ENCODE data around the gene LCE5A. TPM values are rescaled to one million over a fixed set of nuclear protein-coding genes. Genes with fewer than 3 reads are reported as not detected.

Gene LCE5A
- total RNA-seq, 2 experiments from 2014 or later: not detected

DNA sequence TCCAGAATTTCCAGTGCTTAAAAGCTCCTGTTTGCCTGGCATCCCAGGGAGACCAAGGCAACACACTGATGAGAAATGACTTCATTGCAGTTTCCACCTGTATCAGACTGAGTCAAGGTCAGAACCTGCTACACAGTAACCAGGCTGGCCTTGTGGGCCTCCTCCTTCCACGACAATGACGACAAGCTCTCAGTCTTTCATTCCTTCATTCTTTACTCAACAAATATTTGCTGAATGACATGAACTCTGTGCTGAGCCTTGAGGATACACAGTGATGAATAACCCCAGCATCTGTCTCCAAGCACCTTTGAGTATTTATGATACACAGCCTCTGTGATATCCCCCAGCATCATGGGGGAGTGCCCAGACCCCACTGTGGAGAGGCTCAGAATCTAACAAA, 8.9 kb upstream of the LCE5A start:
- no TSS peak for BruUV-seq (replicated peaks)
- no peak overlapping the region for H3K4me3 ChIP-seq (ENCODE audit: low read depth, low read length, poor library complexity, severe bottlenecking)
- H3K27ac ChIP-seq (ENCODE audit: low read depth, low read length, poor library complexity, severe bottlenecking): no peak overlapping the region
- intact Hi-C loops (cut with micrococcal nuclease; ENCODE audit: unreplicated experiment): no loop called here
- H3K4me2 ChIP-seq (ENCODE audit: low read length): no peak overlapping the region
- H4K20me1 ChIP-seq (ENCODE audit: insufficient read depth, low read length): no peaks in the 10 kb centered on the region
- H3K4me1 ChIP-seq (ENCODE audit: insufficient read depth, low read length, poor library complexity, severe bottlenecking): no peaks in the 10 kb centered on the region
- DNase-seq (ENCODE audit: low spot score): no peak
- no peak overlapping the region for H2AFZ ChIP-seq (ENCODE audit: low read length)
- TF ChIP-seq EZH2phosphoT487 (IDR thresholded peaks at IDR 0.05; ENCODE audit: borderline replicate concordance, low read depth, low read length): no peak
- TF ChIP-seq, protein P1, sequence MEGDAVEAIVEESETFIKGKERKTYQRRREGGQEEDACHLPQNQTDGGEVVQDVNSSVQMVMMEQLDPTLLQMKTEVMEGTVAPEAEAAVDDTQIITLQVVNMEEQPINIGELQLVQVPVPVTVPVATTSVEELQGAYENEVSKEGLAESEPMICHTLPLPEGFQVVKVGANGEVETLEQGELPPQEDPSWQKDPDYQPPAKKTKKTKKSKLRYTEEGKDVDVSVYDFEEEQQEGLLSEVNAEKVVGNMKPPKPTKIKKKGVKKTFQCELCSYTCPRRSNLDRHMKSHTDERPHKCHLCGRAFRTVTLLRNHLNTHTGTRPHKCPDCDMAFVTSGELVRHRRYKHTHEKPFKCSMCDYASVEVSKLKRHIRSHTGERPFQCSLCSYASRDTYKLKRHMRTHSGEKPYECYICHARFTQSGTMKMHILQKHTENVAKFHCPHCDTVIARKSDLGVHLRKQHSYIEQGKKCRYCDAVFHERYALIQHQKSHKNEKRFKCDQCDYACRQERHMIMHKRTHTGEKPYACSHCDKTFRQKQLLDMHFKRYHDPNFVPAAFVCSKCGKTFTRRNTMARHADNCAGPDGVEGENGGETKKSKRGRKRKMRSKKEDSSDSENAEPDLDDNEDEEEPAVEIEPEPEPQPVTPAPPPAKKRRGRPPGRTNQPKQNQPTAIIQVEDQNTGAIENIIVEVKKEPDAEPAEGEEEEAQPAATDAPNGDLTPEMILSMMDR (conservative IDR thresholded peaks at IDR 0.05; ENCODE audit: low read length): no peak
- CTCF ChIA-PET (ENCODE audit: unreplicated experiment): no interaction called here
- no peaks in the 10 kb centered on the region for H3K9me2 ChIP-seq (ENCODE audit: insufficient read depth, low read length)
- POLR2A ChIA-PET: no interaction called here
- no peaks in the 10 kb centered on the region for H3K36me3 ChIP-seq (ENCODE audit: insufficient read depth, low read length)
- H3K9me3 ChIP-seq (ENCODE audit: low read length): no peaks in the 10 kb centered on the region
- H3K79me2 ChIP-seq (ENCODE audit: insufficient read depth, low read depth, low read length): no peaks in the 10 kb centered on the region

DNA sequence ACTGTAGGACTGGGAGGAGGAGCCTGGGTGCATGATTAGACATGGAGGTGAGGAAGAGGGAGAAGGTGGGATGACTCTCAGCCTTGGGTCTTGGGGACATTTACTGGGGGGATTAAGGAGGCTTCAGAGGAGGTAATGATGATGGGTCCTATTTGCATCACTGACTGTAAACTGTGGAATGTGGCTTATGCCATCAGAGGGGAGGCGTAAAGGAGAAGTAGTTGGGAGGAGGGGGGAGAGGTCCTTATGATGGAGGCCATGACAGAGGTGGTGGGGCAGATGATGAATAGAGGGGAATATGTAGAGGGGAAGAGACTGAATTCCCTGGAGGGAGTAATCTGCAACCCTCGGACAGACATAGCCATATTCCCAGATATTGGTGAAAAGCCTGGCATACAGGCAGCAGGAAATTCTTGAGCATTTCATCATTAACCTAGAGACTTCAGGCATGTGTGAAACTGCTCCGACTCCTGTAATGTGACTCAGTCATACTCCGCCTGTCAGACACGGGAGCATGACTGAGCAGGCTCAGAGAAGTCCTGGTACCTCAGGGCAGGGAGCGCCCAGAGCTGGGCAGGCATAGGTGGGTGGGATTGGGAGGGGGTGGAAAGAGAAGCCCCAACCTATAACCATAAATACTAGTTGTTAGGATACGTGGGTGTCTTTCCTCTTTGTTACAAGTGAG, 8.0 kb upstream of the LCE5A start:
- no peak for DNase-seq (ENCODE audit: low spot score)
- Histone ChIP-seq H4K20me1 (ENCODE audit: insufficient read depth, low read length) (no peaks in the 10 kb centered on the region), H2AFZ (ENCODE audit: low read length) (no peak overlapping the region), H3K4me2 (ENCODE audit: low read length) (no peak overlapping the region), H3K9me3 (ENCODE audit: low read length) (no peaks in the 10 kb centered on the region), H3K4me3 (ENCODE audit: low read depth, low read length, poor library complexity, severe bottlenecking) (no peak overlapping the region), H3K27ac (ENCODE audit: low read depth, low read length, poor library complexity, severe bottlenecking) (no peak overlapping the region), H3K9me2 (ENCODE audit: insufficient read depth, low read length) (no peaks in the 10 kb centered on the region), H3K4me1 (ENCODE audit: insufficient read depth, low read length, poor library complexity, severe bottlenecking) (no peaks in the 10 kb centered on the region), H3K79me2 (ENCODE audit: insufficient read depth, low read depth, low read length) (no peaks in the 10 kb centered on the region), H3K36me3 (ENCODE audit: insufficient read depth, low read length) (no peaks in the 10 kb centered on the region)
- TF ChIP-seq, protein P1 (conservative IDR thresholded peaks at IDR 0.05; ENCODE audit: low read length): no peak
- no peak for TF ChIP-seq EZH2phosphoT487 (IDR thresholded peaks at IDR 0.05; ENCODE audit: borderline replicate concordance, low read depth, low read length)
- intact Hi-C loops (cut with micrococcal nuclease; ENCODE audit: unreplicated experiment): no loop called here
- CTCF ChIA-PET (ENCODE audit: unreplicated experiment): no interaction called here
- BruUV-seq (replicated peaks): no TSS peak
- POLR2A ChIA-PET: no interaction called here

DNA sequence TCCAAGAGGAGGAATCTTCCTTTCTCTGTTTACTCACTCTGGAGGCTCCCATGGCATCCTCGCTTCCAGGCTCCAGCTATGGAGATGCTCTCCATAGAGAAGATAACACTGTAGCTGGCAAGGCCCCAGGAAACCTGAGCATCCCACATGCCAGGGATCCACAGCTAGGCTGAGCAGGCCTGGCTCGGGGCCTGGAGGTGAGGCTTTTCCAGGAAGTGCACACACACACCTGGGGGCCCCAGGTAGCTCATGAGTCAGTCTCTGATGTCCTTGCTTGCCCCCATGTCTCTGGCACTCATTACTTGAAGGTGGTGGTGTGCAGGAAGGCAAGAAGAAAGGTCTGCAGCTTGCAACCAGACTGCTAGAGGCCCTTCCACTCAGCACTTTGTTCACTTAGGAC, 5.5 kb upstream of the LCE5A start:
- ChIA-PET CTCF (ENCODE audit: unreplicated experiment) (no interaction called here), POLR2A (no interaction called here)
- H3K4me1 ChIP-seq (ENCODE audit: insufficient read depth, low read length, poor library complexity, severe bottlenecking): no peaks in the 10 kb centered on the region
- no peaks in the 10 kb centered on the region for H3K79me2 ChIP-seq (ENCODE audit: insufficient read depth, low read depth, low read length)
- H3K36me3 ChIP-seq (ENCODE audit: insufficient read depth, low read length): no peaks in the 10 kb centered on the region
- no peak overlapping the region for H2AFZ ChIP-seq (ENCODE audit: low read length)
- H3K9me3 ChIP-seq (ENCODE audit: low read length): no peaks in the 10 kb centered on the region
- intact Hi-C loops (cut with micrococcal nuclease; ENCODE audit: unreplicated experiment): no loop called here
- no peak overlapping the region for H3K4me2 ChIP-seq (ENCODE audit: low read length)
- no TSS peak for BruUV-seq (replicated peaks)
- H3K27ac ChIP-seq (ENCODE audit: low read depth, low read length, poor library complexity, severe bottlenecking): no peak overlapping the region
- DNase-seq (ENCODE audit: low spot score): no peak
- no peak overlapping the region for H3K4me3 ChIP-seq (ENCODE audit: low read depth, low read length, poor library complexity, severe bottlenecking)
- H3K9me2 ChIP-seq (ENCODE audit: insufficient read depth, low read length): no peaks in the 10 kb centered on the region
- H4K20me1 ChIP-seq (ENCODE audit: insufficient read depth, low read length): no peaks in the 10 kb centered on the region
- TF ChIP-seq, protein P1 (conservative IDR thresholded peaks at IDR 0.05; ENCODE audit: low read length): no peak
- no peak for TF ChIP-seq EZH2phosphoT487 (IDR thresholded peaks at IDR 0.05; ENCODE audit: borderline replicate concordance, low read depth, low read length)

All from OCI-LY7 (cell line).